Measurements from ENCODE around the gene TMEM37. TPM values are rescaled to one million over a fixed set of nuclear protein-coding genes. Genes with fewer than 3 reads are reported as not detected.

TMEM37 gene
- total and polyA plus RNA-seq, 4 donors: 17.6 to 125 (median 37.4) TPM

DNA sequence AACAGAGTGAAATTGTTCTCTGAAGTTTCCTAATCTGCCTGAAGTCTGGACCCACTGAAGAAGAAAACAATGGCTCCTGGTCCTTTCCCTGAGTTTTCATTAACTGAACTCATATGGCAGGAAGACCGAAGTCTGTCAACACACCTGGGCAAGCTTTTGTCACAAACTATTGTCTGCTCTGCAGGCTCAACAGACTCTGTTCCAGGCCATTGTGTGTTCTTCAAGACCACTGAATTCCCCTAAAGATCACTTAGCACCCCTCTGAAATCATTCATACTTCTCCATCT lies 6.6 kb upstream of the TMEM37 start:
- Histone ChIP-seq H3K9me3 (ENCODE audit: control insufficient read depth in 4 of 4, low read length in 3 of 4) (no peaks in the 10 kb centered on the region), H3K9ac (ENCODE audit: low read depth in 1 of 2, low read length in 2 of 2) (no peak overlapping the region), H3K4me1 (ENCODE audit: control insufficient read depth in 4 of 4, insufficient read depth in 4 of 4, low read length in 3 of 4) (peaks cover 21 to 39% (median 32%) of the 10 kb centered on the region in 4 donors), H3K36me3 (ENCODE audit: control insufficient read depth in 4 of 4, insufficient read depth in 3 of 4, low read depth in 1 of 4, low read length in 3 of 4) (no peaks in the 10 kb centered on the region), H3K27me3 (ENCODE audit: control insufficient read depth in 4 of 4, insufficient read depth in 4 of 4, low read length in 3 of 4) (no peaks in the 10 kb centered on the region), H3K4me3 (ENCODE audit: low read depth in 1 of 3, low read length in 3 of 3) (no peak overlapping the region), H3K27ac (ENCODE audit: low read depth in 1 of 2, low read length in 2 of 2) (no peak overlapping the region)
- DNase-seq (ENCODE audit: low spot score): no peak
- TF ChIP-seq TAF1 (conservative IDR thresholded peaks at IDR 0.05) (no peak), HNF4A (conservative IDR thresholded peaks at IDR 0.05) (no peak), HNF4G (IDR thresholded peaks at IDR 0.05) (no peak), FOXA1 (IDR thresholded peaks at IDR 0.05) (no peak), FOXA2 (IDR thresholded peaks at IDR 0.05) (no peak), EGR1 (IDR thresholded peaks at IDR 0.05; ENCODE audit: low read depth in 2 of 2) (no peak), SP1 (IDR thresholded peaks at IDR 0.05) (no peak), JUND (IDR thresholded peaks at IDR 0.05) (no peak), RXRA (IDR thresholded peaks at IDR 0.05) (no peak), YY1 (IDR thresholded peaks at IDR 0.05) (no peak), RAD21 (IDR thresholded peaks at IDR 0.05) (no peak), GABPA (IDR thresholded peaks at IDR 0.05 in 1 of 2, conservative IDR thresholded peaks at IDR 0.05 in 1 of 2) (no peak)
- TF ChIP-seq, protein P1, sequence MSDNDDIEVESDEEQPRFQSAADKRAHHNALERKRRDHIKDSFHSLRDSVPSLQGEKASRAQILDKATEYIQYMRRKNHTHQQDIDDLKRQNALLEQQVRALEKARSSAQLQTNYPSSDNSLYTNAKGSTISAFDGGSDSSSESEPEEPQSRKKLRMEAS (IDR thresholded peaks at IDR 0.05): no peak
- TF ChIP-seq, protein P2, sequence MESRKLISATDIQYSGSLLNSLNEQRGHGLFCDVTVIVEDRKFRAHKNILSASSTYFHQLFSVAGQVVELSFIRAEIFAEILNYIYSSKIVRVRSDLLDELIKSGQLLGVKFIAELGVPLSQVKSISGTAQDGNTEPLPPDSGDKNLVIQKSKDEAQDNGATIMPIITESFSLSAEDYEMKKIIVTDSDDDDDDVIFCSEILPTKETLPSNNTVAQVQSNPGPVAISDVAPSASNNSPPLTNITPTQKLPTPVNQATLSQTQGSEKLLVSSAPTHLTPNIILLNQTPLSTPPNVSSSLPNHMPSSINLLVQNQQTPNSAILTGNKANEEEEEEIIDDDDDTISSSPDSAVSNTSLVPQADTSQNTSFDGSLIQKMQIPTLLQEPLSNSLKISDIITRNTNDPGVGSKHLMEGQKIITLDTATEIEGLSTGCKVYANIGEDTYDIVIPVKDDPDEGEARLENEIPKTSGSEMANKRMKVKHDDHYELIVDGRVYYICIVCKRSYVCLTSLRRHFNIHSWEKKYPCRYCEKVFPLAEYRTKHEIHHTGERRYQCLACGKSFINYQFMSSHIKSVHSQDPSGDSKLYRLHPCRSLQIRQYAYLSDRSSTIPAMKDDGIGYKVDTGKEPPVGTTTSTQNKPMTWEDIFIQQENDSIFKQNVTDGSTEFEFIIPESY (IDR thresholded peaks at IDR 0.05): no peak
- TF ChIP-seq, protein P3, sequence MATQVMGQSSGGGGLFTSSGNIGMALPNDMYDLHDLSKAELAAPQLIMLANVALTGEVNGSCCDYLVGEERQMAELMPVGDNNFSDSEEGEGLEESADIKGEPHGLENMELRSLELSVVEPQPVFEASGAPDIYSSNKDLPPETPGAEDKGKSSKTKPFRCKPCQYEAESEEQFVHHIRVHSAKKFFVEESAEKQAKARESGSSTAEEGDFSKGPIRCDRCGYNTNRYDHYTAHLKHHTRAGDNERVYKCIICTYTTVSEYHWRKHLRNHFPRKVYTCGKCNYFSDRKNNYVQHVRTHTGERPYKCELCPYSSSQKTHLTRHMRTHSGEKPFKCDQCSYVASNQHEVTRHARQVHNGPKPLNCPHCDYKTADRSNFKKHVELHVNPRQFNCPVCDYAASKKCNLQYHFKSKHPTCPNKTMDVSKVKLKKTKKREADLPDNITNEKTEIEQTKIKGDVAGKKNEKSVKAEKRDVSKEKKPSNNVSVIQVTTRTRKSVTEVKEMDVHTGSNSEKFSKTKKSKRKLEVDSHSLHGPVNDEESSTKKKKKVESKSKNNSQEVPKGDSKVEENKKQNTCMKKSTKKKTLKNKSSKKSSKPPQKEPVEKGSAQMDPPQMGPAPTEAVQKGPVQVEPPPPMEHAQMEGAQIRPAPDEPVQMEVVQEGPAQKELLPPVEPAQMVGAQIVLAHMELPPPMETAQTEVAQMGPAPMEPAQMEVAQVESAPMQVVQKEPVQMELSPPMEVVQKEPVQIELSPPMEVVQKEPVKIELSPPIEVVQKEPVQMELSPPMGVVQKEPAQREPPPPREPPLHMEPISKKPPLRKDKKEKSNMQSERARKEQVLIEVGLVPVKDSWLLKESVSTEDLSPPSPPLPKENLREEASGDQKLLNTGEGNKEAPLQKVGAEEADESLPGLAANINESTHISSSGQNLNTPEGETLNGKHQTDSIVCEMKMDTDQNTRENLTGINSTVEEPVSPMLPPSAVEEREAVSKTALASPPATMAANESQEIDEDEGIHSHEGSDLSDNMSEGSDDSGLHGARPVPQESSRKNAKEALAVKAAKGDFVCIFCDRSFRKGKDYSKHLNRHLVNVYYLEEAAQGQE (IDR thresholded peaks at IDR 0.05): no peak
- TF ChIP-seq, protein P4, sequence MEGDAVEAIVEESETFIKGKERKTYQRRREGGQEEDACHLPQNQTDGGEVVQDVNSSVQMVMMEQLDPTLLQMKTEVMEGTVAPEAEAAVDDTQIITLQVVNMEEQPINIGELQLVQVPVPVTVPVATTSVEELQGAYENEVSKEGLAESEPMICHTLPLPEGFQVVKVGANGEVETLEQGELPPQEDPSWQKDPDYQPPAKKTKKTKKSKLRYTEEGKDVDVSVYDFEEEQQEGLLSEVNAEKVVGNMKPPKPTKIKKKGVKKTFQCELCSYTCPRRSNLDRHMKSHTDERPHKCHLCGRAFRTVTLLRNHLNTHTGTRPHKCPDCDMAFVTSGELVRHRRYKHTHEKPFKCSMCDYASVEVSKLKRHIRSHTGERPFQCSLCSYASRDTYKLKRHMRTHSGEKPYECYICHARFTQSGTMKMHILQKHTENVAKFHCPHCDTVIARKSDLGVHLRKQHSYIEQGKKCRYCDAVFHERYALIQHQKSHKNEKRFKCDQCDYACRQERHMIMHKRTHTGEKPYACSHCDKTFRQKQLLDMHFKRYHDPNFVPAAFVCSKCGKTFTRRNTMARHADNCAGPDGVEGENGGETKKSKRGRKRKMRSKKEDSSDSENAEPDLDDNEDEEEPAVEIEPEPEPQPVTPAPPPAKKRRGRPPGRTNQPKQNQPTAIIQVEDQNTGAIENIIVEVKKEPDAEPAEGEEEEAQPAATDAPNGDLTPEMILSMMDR (IDR thresholded peaks at IDR 0.05; ENCODE audit: low read depth, low read length, missing input control): no peak
- TF ChIP-seq, protein P5, sequence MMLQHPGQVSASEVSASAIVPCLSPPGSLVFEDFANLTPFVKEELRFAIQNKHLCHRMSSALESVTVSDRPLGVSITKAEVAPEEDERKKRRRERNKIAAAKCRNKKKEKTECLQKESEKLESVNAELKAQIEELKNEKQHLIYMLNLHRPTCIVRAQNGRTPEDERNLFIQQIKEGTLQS (IDR thresholded peaks at IDR 0.05): no peak
- WGBS: 89% methylated on average over 1 of the region's 1 CpG

Measured in liver (tissue), 9 donors.